ENCODE measurements around the gene KDM4C. TPM values are rescaled to one million over a fixed set of nuclear protein-coding genes. Genes with fewer than 3 reads are reported as not detected.

Gene KDM4C
- polyA plus RNA-seq, 1 donor (not counting 4 experiments of a cell fraction or from before 2014, with no cell fraction given), result 17.2 TPM

DNA sequence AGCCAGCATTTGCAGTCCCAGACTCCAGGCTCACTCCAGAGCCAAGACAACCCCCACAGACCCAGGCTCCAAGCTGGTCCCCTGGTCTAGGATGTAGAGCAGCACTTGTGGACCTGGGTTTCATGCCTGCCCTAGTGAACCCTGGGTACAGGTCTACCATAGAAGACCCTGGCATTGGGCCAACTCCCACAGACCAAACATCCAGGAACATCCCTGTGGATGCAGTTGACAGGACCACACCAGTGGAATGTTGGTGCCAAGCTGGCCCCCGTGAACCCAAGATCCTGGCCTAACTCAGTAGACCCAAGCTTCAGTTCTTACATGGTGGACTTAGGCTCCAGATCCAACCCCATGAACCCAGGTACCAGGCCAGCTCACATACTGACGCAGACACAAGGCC, 250.6 kb downstream of the KDM4C start:
- peaks cover 0 to 10% of the 10 kb centered on the region in 2 experiments for H3K36me3 ChIP-seq (ENCODE audit: control insufficient read depth in 2 of 2, extremely low read depth in 1 of 2, insufficient read depth in 2 of 2, low read length in 2 of 2)
- H3K27ac ChIP-seq (ENCODE audit: control insufficient read depth, insufficient read depth, low read length), result no peak overlapping the region
- FAIRE-seq (no peak), DNase-seq (ENCODE audit: low read depth, low spot score) (no peak)
- no peaks in the 10 kb centered on the region for H4K20me1 ChIP-seq (ENCODE audit: control insufficient read depth, extremely low read depth, insufficient read depth, low read length)
- no peak overlapping the region for H3K4me3 ChIP-seq (ENCODE audit: control insufficient read depth in 2 of 3, extremely low read depth in 1 of 3, insufficient read depth in 2 of 3, low read depth in 1 of 3, low read length in 3 of 3)
- H3K9me3 ChIP-seq (ENCODE audit: control insufficient read depth, low read depth, low read length), result no peaks in the 10 kb centered on the region
- H3K9ac ChIP-seq (ENCODE audit: control insufficient read depth, extremely low read depth, insufficient read depth, low read length), result no peak overlapping the region
- no peaks in the 10 kb centered on the region for H3K27me3 ChIP-seq (ENCODE audit: control insufficient read depth, extremely low read depth, insufficient read depth, low read length)
- H3K4me2 ChIP-seq (ENCODE audit: control insufficient read depth, extremely low read depth, insufficient read depth, low read depth, low read length), result no peak overlapping the region
- dilution Hi-C loops (cut with MboI; ENCODE audit: extremely low pct_ligation_motif_present, low sequenced_read_pairs), result no loop called here
- no peaks in the 10 kb centered on the region for H3K4me1 ChIP-seq (ENCODE audit: control insufficient read depth, extremely low read depth, insufficient read depth, low read length)
- TF ChIP-seq EZH2 (IDR thresholded peaks at IDR 0.05; ENCODE audit: low read length), result no peak
- TF ChIP-seq, protein P1, sequence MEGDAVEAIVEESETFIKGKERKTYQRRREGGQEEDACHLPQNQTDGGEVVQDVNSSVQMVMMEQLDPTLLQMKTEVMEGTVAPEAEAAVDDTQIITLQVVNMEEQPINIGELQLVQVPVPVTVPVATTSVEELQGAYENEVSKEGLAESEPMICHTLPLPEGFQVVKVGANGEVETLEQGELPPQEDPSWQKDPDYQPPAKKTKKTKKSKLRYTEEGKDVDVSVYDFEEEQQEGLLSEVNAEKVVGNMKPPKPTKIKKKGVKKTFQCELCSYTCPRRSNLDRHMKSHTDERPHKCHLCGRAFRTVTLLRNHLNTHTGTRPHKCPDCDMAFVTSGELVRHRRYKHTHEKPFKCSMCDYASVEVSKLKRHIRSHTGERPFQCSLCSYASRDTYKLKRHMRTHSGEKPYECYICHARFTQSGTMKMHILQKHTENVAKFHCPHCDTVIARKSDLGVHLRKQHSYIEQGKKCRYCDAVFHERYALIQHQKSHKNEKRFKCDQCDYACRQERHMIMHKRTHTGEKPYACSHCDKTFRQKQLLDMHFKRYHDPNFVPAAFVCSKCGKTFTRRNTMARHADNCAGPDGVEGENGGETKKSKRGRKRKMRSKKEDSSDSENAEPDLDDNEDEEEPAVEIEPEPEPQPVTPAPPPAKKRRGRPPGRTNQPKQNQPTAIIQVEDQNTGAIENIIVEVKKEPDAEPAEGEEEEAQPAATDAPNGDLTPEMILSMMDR (optimal IDR thresholded peaks at IDR 0.05 in 1 of 3, IDR thresholded peaks at IDR 0.05 in 1 of 3, conservative IDR thresholded peaks at IDR 0.05 in 1 of 3; ENCODE audit: extremely low read depth in 1 of 3, insufficient read depth in 2 of 3, low read length in 3 of 3), result no peak
- no peaks in the 10 kb centered on the region for H3K9me1 ChIP-seq (ENCODE audit: control insufficient read depth, extremely low read depth, insufficient read depth, low read length)
- no peak overlapping the region for H2AFZ ChIP-seq (ENCODE audit: control insufficient read depth, low read length)
- no peaks in the 10 kb centered on the region for H3K79me2 ChIP-seq (ENCODE audit: control insufficient read depth, insufficient read depth, low read length)

DNA sequence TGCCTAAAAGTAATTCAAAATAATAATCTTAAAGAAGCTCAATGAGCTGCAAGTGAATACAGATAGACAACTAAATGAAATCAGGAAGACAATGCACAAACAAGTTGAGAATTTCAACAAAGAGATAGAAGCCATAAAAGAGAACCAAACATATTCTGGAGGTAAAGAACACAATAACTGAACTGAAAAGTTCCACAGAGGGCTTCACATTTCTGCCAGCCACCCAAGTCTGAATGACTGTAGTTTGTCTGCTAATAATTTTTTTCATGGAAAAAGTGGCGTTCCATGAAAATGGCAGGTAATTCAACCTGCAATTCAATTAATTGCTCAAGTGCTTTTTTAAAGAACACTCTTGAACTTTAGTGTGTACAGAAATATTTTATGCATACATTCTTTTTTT, 251.3 kb downstream of the KDM4C start:
- Histone ChIP-seq H3K36me3 (ENCODE audit: control insufficient read depth in 2 of 2, extremely low read depth in 1 of 2, insufficient read depth in 2 of 2, low read length in 2 of 2) (peaks cover 0 to 10% of the 10 kb centered on the region in 2 experiments), H4K20me1 (ENCODE audit: control insufficient read depth, extremely low read depth, insufficient read depth, low read length) (no peaks in the 10 kb centered on the region), H3K27me3 (ENCODE audit: control insufficient read depth, extremely low read depth, insufficient read depth, low read length) (no peaks in the 10 kb centered on the region), H3K27ac (ENCODE audit: control insufficient read depth, insufficient read depth, low read length) (no peak overlapping the region), H3K4me1 (ENCODE audit: control insufficient read depth, extremely low read depth, insufficient read depth, low read length) (no peaks in the 10 kb centered on the region), H3K9ac (ENCODE audit: control insufficient read depth, extremely low read depth, insufficient read depth, low read length) (no peak overlapping the region), H3K79me2 (ENCODE audit: control insufficient read depth, insufficient read depth, low read length) (no peaks in the 10 kb centered on the region), H3K4me2 (ENCODE audit: control insufficient read depth, extremely low read depth, insufficient read depth, low read depth, low read length) (no peak overlapping the region), H3K9me3 (ENCODE audit: control insufficient read depth, low read depth, low read length) (no peaks in the 10 kb centered on the region), H2AFZ (ENCODE audit: control insufficient read depth, low read length) (no peak overlapping the region), H3K4me3 (ENCODE audit: control insufficient read depth in 2 of 3, extremely low read depth in 1 of 3, insufficient read depth in 2 of 3, low read depth in 1 of 3, low read length in 3 of 3) (no peak overlapping the region), H3K9me1 (ENCODE audit: control insufficient read depth, extremely low read depth, insufficient read depth, low read length) (no peaks in the 10 kb centered on the region)
- DNase-seq (ENCODE audit: low read depth, low spot score) (no peak), FAIRE-seq (no peak)
- no peak for TF ChIP-seq EZH2 (IDR thresholded peaks at IDR 0.05; ENCODE audit: low read length)
- TF ChIP-seq, protein P1 (optimal IDR thresholded peaks at IDR 0.05 in 1 of 3, IDR thresholded peaks at IDR 0.05 in 1 of 3, conservative IDR thresholded peaks at IDR 0.05 in 1 of 3; ENCODE audit: extremely low read depth in 1 of 3, insufficient read depth in 2 of 3, low read length in 3 of 3), result no peak
- dilution Hi-C loops (cut with MboI; ENCODE audit: extremely low pct_ligation_motif_present, low sequenced_read_pairs), result no loop called here
